ENCODE results near the gene NCOA3.

DNA sequence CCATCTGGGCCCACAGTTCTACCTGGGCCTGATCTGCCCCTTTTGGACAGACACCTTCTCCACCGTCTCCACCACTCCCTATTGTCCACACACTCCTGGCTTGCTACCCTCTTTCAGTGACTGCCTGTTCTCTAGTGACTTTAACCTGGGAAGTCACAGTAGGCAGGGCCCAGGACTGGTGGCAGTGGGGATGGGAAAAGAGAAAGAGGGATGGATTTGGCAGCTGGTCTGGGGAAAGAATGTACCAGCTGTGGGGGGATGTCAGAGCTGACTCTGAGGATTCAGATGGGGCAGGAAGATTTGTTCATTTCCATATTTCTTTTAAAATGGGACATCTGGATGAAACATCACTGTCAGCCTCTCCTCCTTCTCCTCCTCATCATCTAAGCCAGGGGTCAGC is 198.1 kb downstream of the NCOA3 start:
- TF ChIP-seq, protein P1, sequence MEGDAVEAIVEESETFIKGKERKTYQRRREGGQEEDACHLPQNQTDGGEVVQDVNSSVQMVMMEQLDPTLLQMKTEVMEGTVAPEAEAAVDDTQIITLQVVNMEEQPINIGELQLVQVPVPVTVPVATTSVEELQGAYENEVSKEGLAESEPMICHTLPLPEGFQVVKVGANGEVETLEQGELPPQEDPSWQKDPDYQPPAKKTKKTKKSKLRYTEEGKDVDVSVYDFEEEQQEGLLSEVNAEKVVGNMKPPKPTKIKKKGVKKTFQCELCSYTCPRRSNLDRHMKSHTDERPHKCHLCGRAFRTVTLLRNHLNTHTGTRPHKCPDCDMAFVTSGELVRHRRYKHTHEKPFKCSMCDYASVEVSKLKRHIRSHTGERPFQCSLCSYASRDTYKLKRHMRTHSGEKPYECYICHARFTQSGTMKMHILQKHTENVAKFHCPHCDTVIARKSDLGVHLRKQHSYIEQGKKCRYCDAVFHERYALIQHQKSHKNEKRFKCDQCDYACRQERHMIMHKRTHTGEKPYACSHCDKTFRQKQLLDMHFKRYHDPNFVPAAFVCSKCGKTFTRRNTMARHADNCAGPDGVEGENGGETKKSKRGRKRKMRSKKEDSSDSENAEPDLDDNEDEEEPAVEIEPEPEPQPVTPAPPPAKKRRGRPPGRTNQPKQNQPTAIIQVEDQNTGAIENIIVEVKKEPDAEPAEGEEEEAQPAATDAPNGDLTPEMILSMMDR (conservative IDR thresholded peaks at IDR 0.05; ENCODE audit: low read length) = no peak
- no peak for TF ChIP-seq EZH2phosphoT487 (IDR thresholded peaks at IDR 0.05; ENCODE audit: borderline replicate concordance)
